Measurements from ENCODE around the gene LIN54.

The LIN54 gene

DNA sequence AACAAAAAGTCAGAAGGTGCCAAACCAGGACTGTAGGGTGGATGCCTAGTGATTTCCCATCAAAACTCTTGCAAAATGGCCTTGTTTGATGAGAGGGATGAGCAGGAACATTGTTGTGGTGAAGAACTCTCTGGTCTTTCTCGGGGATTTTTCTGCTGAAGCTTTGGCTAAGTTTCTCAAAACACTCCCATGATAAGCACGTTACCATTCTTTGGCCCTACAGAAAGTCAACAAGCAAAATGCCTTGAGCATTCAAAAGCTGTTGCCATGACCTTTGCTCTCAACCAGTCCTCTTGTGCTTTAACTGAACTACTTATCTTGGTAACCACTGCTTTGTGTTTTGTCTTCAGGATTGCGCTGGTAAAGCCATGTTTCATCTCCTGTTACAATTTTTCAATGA, 116.7 kb downstream of the LIN54 start:
- DNase-seq (ENCODE audit: low read depth in 2 of 2), result peak in 1 of 2 donors; percentile 69
- TF ChIP-seq, protein P1, sequence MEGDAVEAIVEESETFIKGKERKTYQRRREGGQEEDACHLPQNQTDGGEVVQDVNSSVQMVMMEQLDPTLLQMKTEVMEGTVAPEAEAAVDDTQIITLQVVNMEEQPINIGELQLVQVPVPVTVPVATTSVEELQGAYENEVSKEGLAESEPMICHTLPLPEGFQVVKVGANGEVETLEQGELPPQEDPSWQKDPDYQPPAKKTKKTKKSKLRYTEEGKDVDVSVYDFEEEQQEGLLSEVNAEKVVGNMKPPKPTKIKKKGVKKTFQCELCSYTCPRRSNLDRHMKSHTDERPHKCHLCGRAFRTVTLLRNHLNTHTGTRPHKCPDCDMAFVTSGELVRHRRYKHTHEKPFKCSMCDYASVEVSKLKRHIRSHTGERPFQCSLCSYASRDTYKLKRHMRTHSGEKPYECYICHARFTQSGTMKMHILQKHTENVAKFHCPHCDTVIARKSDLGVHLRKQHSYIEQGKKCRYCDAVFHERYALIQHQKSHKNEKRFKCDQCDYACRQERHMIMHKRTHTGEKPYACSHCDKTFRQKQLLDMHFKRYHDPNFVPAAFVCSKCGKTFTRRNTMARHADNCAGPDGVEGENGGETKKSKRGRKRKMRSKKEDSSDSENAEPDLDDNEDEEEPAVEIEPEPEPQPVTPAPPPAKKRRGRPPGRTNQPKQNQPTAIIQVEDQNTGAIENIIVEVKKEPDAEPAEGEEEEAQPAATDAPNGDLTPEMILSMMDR (IDR thresholded peaks at IDR 0.05; ENCODE audit: low read depth, low read length), result no peak
- no peak overlapping the region for H3K4me3 ChIP-seq (replicated peaks in 1 of 2; ENCODE audit: low read depth in 2 of 2, low read length in 2 of 2)

DNA sequence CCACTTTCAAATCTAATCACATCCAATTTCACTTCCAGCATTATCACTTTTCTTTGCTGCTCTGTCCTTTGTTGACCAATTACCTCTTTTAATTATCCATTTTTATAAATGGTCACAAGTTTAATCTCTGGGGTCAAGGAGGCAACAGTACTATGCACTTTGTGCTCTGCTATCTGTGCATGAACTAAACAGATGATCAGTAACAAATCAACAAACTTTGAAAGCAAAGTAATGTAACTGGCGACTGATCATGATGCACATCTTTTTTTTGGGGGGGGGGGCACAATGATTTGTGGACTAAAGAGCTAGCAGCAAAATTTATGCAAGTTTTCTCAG, 118.2 kb downstream of the LIN54 start:
- no peak for DNase-seq (ENCODE audit: low read depth in 2 of 2)
- H3K4me3 ChIP-seq (replicated peaks in 1 of 2; ENCODE audit: low read depth in 2 of 2, low read length in 2 of 2), result no peak overlapping the region
- TF ChIP-seq, protein P1 (IDR thresholded peaks at IDR 0.05; ENCODE audit: low read depth, low read length), result no peak

DNA sequence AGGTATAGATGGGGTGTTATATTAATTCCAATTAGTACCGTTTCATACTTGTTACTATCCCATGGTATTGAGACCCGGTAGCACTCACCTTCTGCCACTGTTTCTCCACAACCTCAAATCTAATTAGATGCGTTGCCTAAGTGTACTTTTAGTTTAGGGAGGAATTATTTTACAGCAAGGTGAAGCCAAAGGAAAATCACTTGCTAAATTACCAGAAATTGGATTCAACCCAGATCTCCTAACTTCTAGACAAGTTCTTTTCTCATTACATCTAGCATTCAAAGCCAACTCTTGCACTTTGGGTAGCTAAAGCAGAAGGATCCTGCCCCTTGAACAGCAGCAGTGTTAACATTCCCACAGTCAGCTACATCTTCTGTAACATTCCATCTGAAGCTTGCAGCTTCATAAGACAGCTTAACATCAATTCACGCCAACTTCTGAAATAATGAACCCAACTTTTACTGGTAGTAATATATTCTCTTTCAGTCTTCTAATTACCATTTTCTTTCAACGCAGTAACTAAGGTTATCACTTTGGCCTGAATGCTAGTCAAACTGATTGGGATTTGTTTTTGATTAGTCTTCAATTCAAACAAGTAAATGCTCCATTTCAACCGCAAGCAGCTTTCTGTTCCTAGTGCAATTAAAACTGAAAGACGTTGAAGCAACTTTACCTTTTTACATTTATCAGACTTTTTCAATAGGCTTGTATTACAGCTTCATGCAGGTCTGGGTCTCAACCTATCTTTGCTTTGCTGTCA, 118.7 kb downstream of the LIN54 start:
- peak overlapping the region; percentile 74 to 90 for H3K4me3 ChIP-seq (replicated peaks in 1 of 2; ENCODE audit: low read depth in 2 of 2, low read length in 2 of 2)
- DNase-seq (ENCODE audit: low read depth in 2 of 2), result peak; percentile 27 to 49
- TF ChIP-seq, protein P1 (IDR thresholded peaks at IDR 0.05; ENCODE audit: low read depth, low read length), result no peak

DNA sequence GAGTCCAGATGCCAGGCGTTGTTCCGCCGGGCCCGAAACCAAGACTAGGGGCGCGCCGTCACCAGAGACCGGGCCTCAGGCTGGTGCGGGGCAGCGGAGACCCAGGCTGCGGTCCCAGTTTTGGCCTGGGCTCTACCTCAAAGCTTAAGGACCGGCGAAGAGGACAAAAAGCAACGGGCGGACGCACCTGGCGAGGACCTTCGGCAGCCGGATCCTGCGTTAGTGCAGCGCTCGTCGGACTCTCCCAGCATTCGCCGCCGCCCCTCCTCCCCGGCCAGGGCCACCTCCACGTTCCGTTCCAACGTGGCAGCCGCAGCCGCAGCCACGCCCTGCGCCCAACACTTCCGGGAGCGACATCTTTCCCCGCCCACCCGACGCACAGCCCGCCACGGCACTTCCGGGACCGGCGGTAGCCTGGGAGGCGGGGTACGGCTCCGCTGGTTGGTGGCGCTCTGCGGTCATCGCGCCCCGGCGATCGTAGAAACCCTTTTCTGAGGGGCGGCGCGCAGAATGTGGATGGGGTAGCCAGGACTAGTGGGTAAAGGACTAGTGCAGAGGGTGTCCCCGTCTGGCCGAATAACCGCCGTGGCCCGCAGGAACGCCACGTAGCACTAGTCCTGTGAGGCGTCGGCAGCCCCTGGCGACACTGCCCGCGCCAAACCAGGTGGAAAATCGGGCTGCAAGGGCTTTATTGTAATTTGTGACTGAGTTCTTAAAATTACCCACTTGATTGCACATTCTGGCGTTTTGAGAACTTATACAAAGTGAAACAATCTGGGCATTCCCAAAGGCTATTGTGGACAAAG, 119.5 kb downstream of the LIN54 start, which contains the start of gene SEC31A:
TSS of gene SEC31A (minus strand) at position 253 of the 806 bp plus-strand sequence. CDS start 9,217 bp downstream, outside the sequence.
- H3K4me3 ChIP-seq (replicated peaks in 1 of 2; ENCODE audit: low read depth in 2 of 2, low read length in 2 of 2), result peak within 1 kb of the TSS; percentile 74 to 90
- TF ChIP-seq, protein P1 (IDR thresholded peaks at IDR 0.05; ENCODE audit: low read depth, low read length), result no peak
- DNase-seq (ENCODE audit: low read depth in 2 of 2), result peak; percentile 94 to 97

DNA sequence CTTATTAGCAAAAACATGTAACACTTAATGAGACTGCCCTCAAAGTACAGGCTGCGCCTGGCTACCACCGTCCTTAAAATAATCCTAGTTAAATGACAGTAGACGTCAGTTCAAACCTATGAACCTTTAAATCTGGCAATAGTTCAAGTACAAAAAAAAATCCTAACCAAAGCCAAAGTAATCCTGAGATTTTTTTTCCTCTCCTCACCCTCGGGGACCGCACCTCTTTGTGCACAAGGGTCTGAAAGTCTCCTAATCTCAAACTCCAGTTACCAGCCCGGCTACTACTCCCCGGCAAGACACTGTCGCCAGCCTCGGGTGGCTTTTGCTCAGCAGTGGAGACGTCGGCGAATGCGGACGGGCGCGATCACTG, 120.1 kb downstream of the LIN54 start:
- TF ChIP-seq, protein P1 (IDR thresholded peaks at IDR 0.05; ENCODE audit: low read depth, low read length), result no peak
- H3K4me3 ChIP-seq (replicated peaks in 1 of 2; ENCODE audit: low read depth in 2 of 2, low read length in 2 of 2), result peak overlapping the region; percentile 74 to 90

DNA sequence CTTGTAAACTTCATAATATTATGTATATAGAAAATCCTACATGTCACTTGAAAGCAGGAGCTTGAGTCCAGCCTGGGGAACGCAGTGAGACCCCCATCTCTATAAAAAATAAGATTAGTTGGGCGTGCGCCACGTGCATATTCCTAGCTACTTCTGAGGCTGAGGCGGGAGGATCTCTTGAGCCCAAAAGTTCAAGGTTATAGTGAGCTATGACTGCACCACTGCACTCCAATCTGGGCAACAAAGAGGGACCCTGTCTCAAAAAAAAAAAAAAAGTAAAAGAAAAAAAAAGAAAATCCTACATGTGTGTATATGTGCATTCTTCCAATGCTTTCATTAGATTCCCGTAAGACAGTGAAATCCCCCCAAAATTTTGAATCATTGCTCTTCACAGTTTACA, 121.3 kb downstream of the LIN54 start:
- TF ChIP-seq, protein P1 (IDR thresholded peaks at IDR 0.05; ENCODE audit: low read depth, low read length), result no peak
- no peak for DNase-seq (ENCODE audit: low read depth in 2 of 2)

More for the DNA sequence above, 120.1 kb downstream of the LIN54 start:
- DNase-seq (ENCODE audit: low read depth in 2 of 2), result no peak

More for the DNA sequence above, 121.3 kb downstream of the LIN54 start:
- peak overlapping the region; percentile 74 to 90 for H3K4me3 ChIP-seq (replicated peaks in 1 of 2; ENCODE audit: low read depth in 2 of 2, low read length in 2 of 2)

All from cardiac fibroblast (primary cell).